Nephron (organoid): ENCODE data around the gene ADAMTS16.

ENCODE experiments used
- H3K27ac Mint-ChIP-seq, 3 experiments: 2 replicates each; pipeline ENCODE4 v1.8.0; 2020; ENCODE audit warnings: mixed read lengths in 3 of 3, mild to moderate bottlenecking in 2 of 3, moderate library complexity in 1 of 3
- H3K27me3 Mint-ChIP-seq: 2 replicates; pipeline ENCODE4 v1.8.0; 2021; ENCODE audit warnings: low read depth, mild to moderate bottlenecking, moderate library complexity, mixed read lengths
- H3K36me3 Mint-ChIP-seq: 2 replicates; pipeline ENCODE4 v1.8.0; 2020; ENCODE audit warnings: low read depth, mixed read lengths
- H3K4me1 Mint-ChIP-seq: 2 replicates; pipeline ENCODE4 v1.8.0; 2020; ENCODE audit warnings: mixed read lengths
- H3K4me3 Mint-ChIP-seq, 3 experiments: 2 replicates each; pipeline ENCODE4 v1.8.0; 2020; ENCODE audit warnings: mild to moderate bottlenecking in 3 of 3, mixed read lengths in 3 of 3, moderate library complexity in 2 of 3
- H3K9me3 Mint-ChIP-seq: 2 replicates; pipeline ENCODE4 v1.8.0; 2020; ENCODE audit warnings: mixed read lengths
- CTCF ChIP-seq, 3 experiments: fragments of 200-600 bp; sonication (generic); IDR thresholded peaks; one replicate each; pipeline ENCODE4 v1.5.0; 2021; ENCODE audit warnings: antibody characterized with exemption in 3 of 3; ENCODE audit not compliant: unreplicated experiment in 3 of 3

ADAMTS16 gene

GRCh38 chr5:5128766-5129165, 11.4 kb upstream of the ADAMTS16 start:
- TF ChIP-seq CTCF (IDR thresholded peaks at IDR 0.05; ENCODE audit: unreplicated experiment in 3 of 3) = no peak
- Mint-ChIP-seq H3K4me1 (no peaks in the 10 kb centered on the region), H3K4me3 (no peak overlapping the region), H3K9me3 (peaks cover 4% of the 10 kb centered on the region), H3K27me3 (peaks cover 11% of the 10 kb centered on the region), H3K27ac (no peak overlapping the region), H3K36me3 (no peaks in the 10 kb centered on the region)

- H3K9me3 Mint-ChIP-seq = peaks cover 6% of the 10 kb centered on the region
- peaks cover 20% of the 10 kb centered on the region for H3K27me3 Mint-ChIP-seq
- H3K27ac Mint-ChIP-seq = no peak overlapping the region
- H3K36me3 Mint-ChIP-seq = peaks cover 6% of the 10 kb centered on the region
- no peak overlapping the region for H3K4me3 Mint-ChIP-seq
- H3K4me1 Mint-ChIP-seq = no peaks in the 10 kb centered on the region
- TF ChIP-seq CTCF (IDR thresholded peaks at IDR 0.05; ENCODE audit: unreplicated experiment in 3 of 3) = no peak
These were observed 7.9 kb upstream of the ADAMTS16 start for GRCh38 chr5:5132234-5132633.

- peaks cover 6% of the 10 kb centered on the region for H3K36me3 Mint-ChIP-seq
- H3K27me3 Mint-ChIP-seq = peaks cover 23% of the 10 kb centered on the region
- H3K4me3 Mint-ChIP-seq = no peak overlapping the region
- TF ChIP-seq CTCF (IDR thresholded peaks at IDR 0.05; ENCODE audit: unreplicated experiment in 3 of 3) = no peak
- H3K4me1 Mint-ChIP-seq = no peaks in the 10 kb centered on the region
- no peak overlapping the region for H3K27ac Mint-ChIP-seq
- H3K9me3 Mint-ChIP-seq = peaks cover 6% of the 10 kb centered on the region
These were observed 7.3 kb upstream of the ADAMTS16 start for GRCh38 chr5:5132693-5133295.

GRCh38 chr5:5134107-5134506, 6.0 kb upstream of the ADAMTS16 start:
- Mint-ChIP-seq H3K27me3 (peaks cover 28% of the 10 kb centered on the region), H3K9me3 (peaks cover 10% of the 10 kb centered on the region), H3K4me1 (peaks cover 4% of the 10 kb centered on the region), H3K4me3 (no peak overlapping the region), H3K27ac (no peak overlapping the region), H3K36me3 (peaks cover 10% of the 10 kb centered on the region)
- TF ChIP-seq CTCF (IDR thresholded peaks at IDR 0.05; ENCODE audit: unreplicated experiment in 3 of 3) = no peak

GRCh38 chr5:5135957-5136676, 4.0 kb upstream of the ADAMTS16 start:
- H3K4me3 Mint-ChIP-seq = no peak overlapping the region
- peaks cover 10% of the 10 kb centered on the region for H3K4me1 Mint-ChIP-seq
- TF ChIP-seq CTCF (IDR thresholded peaks at IDR 0.05; ENCODE audit: unreplicated experiment in 3 of 3) = no peak
- peaks cover 32% of the 10 kb centered on the region for H3K27me3 Mint-ChIP-seq
- H3K36me3 Mint-ChIP-seq = peaks cover 10% of the 10 kb centered on the region
- H3K9me3 Mint-ChIP-seq = peaks cover 10% of the 10 kb centered on the region
- H3K27ac Mint-ChIP-seq = peak overlapping the region; percentile 31 to 75 (median 66)

- peak overlapping the region in 2 of 3 experiments; percentile 76 to 86 for H3K27ac Mint-ChIP-seq
- H3K27me3 Mint-ChIP-seq = peaks cover 43% of the 10 kb centered on the region
- peaks cover 23% of the 10 kb centered on the region for H3K36me3 Mint-ChIP-seq
- H3K4me1 Mint-ChIP-seq = peaks cover 17% of the 10 kb centered on the region
- H3K9me3 Mint-ChIP-seq = peaks cover 14% of the 10 kb centered on the region
- peak overlapping the region in 1 of 3 experiments; percentile 80 for H3K4me3 Mint-ChIP-seq
These were observed 2.3 kb upstream of the ADAMTS16 start for GRCh38 chr5:5137851-5138250.
